Retinal pigment epithelial cell (primary cell): ENCODE measurements around the gene ALK.
A peak's percentile ranks its signal among the peaks of the same experiment; 100 is the strongest.

Experiments
- DNase-seq: peaks from one replicate; pipeline ENCODE4 v3.0.0-alpha.2; 2010; ENCODE audit warnings: low read depth
- H3K4me3 ChIP-seq: 2 replicates; pipeline ENCODE4 v1.5.1; 2011; ENCODE audit warnings: mild to moderate bottlenecking, low read length, control low read depth, moderate library complexity
- TF ChIP-seq, protein P1 (sequence below): conservative IDR thresholded peaks from 2 replicates; pipeline ENCODE4 v1.5.1; 2011; ENCODE audit warnings: low read depth, low read length, control low read depth, inconsistent platforms

The ALK gene

DNA sequence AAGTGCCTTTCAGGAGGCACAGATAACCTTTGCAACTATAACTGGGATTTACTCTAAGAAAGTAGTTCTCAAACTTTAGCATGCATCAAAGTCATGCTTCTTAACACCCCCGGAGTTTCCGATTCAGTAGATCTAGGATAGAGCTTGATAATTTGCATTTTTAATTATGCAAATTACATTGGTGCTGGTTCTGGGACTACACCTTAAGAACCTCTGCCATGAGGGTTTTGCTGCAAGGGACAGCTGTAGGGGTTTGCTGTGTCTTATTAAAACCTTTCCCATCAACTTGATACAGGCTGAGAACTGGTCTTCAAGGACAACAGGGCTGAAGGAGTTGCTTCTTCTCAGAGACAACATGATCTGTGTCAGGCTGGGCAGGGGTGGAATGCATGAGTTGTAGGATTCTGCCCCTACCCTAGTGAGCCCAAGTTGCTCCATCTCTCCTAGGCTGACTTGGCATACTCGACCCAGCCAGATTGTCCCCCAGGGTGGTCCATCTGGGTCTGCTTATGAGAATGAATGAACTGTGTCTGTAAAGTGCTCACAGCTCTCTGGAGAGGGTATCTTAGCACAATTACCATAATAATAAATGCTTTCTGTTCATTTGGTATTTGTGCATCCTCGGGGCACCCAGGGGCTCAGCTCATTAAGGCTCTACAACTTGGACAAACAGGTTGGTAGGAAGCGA, 573.5 kb downstream of the ALK start:
- TF ChIP-seq, protein P1, sequence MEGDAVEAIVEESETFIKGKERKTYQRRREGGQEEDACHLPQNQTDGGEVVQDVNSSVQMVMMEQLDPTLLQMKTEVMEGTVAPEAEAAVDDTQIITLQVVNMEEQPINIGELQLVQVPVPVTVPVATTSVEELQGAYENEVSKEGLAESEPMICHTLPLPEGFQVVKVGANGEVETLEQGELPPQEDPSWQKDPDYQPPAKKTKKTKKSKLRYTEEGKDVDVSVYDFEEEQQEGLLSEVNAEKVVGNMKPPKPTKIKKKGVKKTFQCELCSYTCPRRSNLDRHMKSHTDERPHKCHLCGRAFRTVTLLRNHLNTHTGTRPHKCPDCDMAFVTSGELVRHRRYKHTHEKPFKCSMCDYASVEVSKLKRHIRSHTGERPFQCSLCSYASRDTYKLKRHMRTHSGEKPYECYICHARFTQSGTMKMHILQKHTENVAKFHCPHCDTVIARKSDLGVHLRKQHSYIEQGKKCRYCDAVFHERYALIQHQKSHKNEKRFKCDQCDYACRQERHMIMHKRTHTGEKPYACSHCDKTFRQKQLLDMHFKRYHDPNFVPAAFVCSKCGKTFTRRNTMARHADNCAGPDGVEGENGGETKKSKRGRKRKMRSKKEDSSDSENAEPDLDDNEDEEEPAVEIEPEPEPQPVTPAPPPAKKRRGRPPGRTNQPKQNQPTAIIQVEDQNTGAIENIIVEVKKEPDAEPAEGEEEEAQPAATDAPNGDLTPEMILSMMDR, result no peak
- no peak overlapping the region for H3K4me3 ChIP-seq
- no peak for DNase-seq

DNA sequence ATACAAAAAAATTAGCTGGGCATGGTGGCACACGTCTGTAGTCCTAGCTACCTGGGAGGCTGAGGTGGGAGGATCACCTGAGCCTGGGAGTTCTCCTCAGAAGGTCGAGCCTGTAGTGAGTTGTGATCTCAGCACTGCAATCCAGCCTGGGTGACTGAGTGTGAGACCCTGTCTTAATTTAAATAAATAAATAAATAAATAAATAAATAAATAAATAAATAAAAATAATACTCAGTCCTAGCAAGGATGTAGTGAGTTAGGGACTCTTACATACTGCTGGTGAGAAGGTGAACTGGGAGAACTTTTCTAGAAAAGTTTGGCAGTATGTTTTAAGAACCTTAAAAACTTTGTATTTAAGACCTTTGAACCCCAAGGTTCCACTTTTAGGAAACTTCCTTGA, 576.1 kb downstream of the ALK start:
- TF ChIP-seq, protein P1, result no peak

DNA sequence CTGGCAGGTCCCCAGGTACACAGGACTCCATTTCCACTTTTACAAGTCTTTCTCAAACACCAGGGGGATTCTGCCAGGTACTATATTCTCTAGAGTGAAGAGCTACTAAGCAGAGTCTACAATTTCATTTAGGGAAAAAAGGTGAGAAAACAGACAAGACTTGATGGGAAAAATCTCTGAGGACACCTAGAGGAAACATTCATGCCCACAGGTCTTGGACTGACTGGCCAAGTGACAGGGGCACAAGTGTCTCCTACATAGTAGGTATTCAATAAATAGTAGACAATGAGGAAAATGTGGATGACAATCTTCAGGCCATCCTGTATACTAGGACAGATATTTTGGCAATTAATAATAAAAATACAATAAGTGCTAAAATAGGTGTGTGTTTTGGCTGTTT, 577.6 kb downstream of the ALK start:
- DNase-seq, result no peak
- H3K4me3 ChIP-seq, result no peak overlapping the region
- TF ChIP-seq, protein P1, result peak; percentile 11

More for the DNA sequence above, 576.1 kb downstream of the ALK start:
- H3K4me3 ChIP-seq, result no peak overlapping the region
- no peak for DNase-seq

DNA sequence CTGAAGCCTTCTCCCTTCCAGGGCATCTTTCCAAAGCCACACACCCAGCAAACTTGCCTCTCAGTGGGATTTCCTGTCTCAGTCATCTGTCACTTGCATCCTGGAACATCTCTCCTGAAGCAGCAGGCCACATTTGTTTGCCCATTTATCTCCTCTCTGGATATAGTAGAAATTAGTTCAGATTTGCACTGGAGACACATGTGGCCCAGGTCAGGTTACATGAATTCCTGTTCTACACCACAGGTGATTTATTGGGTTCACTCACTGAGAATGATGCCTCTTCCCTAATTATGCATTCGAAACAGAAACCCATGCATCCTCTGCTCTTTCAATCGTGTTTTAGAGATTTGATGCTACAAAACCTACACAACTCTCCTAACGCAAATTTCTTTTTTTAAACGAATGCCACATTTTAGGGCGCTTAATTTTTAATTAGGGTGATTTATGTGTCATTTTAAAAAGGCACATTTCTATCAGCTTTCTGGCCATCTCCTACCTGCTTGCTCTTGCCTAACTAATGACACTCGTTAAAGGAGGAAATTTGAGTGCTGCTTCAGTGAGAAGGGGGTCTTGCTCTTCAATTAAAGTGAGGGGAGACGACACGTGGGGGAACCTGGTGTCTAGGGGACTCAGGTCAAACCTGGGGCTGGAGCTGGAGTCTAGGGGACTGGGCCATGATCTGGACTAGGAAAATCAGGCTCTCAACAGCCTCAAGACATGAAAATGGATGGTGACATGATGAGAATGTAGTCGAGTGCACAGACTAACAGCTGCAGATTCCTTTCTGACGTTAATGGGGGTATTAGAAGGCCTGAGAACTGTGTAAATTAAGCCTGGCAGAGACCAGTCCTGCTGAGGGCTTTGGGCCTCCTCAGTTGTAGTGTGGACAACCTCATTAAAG, 584.8 kb downstream of the ALK start:
- H3K4me3 ChIP-seq, result no peak overlapping the region
- TF ChIP-seq, protein P1, result no peak
- DNase-seq, result no peak

DNA sequence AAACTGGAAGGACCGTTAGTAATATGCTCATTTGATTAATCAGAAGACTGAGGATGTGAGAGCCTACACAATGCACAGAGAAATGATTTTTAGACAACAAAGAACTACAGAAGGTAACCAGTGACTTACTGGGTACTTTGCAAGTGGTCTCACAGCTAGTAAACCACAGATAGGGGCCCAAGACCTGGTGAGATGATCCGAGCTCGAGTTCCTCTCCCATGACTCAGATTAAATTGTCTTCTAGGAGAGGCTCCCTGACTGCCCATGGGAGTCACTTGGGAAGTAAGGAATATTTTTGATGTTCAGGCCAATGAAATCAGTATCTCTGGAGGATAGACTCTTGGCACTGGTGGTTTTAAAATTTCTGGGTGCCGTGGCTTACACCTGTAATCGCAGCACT, 586.0 kb downstream of the ALK start:
- H3K4me3 ChIP-seq, result no peak overlapping the region
- TF ChIP-seq, protein P1, result no peak
- no peak for DNase-seq

DNA sequence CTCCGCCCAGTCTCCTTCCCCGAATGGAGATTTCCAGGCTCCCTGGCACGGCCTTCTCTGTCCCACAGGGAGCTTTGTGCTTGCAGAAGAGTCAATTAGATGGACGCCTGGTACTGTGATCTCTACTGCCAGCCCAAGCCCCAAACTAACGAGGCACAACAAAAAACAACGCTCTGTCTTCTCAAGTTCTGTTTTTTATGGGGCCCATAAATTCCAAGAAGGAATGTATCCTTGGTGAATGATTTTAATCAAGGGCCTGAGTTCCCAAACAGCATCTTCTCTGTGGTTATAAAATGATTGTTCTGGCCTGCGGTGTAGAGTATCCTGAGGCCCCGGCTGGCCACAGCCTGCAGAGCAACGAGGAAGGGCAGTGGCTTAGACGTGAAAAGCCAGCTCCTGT, 586.7 kb downstream of the ALK start:
- H3K4me3 ChIP-seq, result no peak overlapping the region
- TF ChIP-seq, protein P1, result no peak
- DNase-seq, result no peak
